WERI-Rb-1 (cell line): Measurements from ENCODE around the gene ZC3H12D.

Experiments
- DNase-seq: peaks from one replicate; pipeline ENCODE4 v3.0.0-alpha.2; 2020
- H3K27ac ChIP-seq: fragments of 250-450 bp; sonication (Bioruptor Pico); 2 replicates; pipeline ENCODE4 v1.5.1; 2020; ENCODE audit warnings: mild to moderate bottlenecking, moderate library complexity
- H3K27me3 ChIP-seq: fragments of 250-450 bp; sonication (Bioruptor Pico); 2 replicates; pipeline ENCODE4 v1.5.1; 2021; ENCODE audit warnings: mild to moderate bottlenecking, low read depth, moderate library complexity; ENCODE audit not compliant: insufficient read depth, severe bottlenecking
- H3K36me3 ChIP-seq: fragments of 250-450 bp; sonication (Bioruptor Pico); 2 replicates; pipeline ENCODE4 v1.5.1; 2020; ENCODE audit warnings: mild to moderate bottlenecking, moderate library complexity
- H3K4me3 ChIP-seq: 2 replicates; pipeline ENCODE4 v1.5.1; 2011; ENCODE audit warnings: low read depth, mild to moderate bottlenecking, control low read depth, low read length
- H3K9me3 ChIP-seq: fragments of 250-450 bp; sonication (Bioruptor Pico); 2 replicates; pipeline ENCODE4 v1.5.1; 2021; ENCODE audit warnings: mild to moderate bottlenecking, moderate library complexity; ENCODE audit not compliant: severe bottlenecking
- CTCF ChIP-seq: IDR thresholded peaks from 2 replicates; pipeline ENCODE4 v1.5.1; 2011; ENCODE audit warnings: low read depth, mild to moderate bottlenecking, control low read depth, inconsistent platforms, low read length

Gene ZC3H12D

GRCh38 chr6:149450679-149451375, 34.0 kb downstream of the ZC3H12D start:
- H3K9me3 ChIP-seq: no peaks in the 10 kb centered on the region
- TF ChIP-seq CTCF: no peak
- H3K27me3 ChIP-seq: no peaks in the 10 kb centered on the region
- H3K36me3 ChIP-seq: no peaks in the 10 kb centered on the region
- DNase-seq: no peak
- H3K4me3 ChIP-seq: no peak overlapping the region
- no peak overlapping the region for H3K27ac ChIP-seq

- H3K4me3 ChIP-seq: no peak overlapping the region
- no peaks in the 10 kb centered on the region for H3K27me3 ChIP-seq
- H3K36me3 ChIP-seq: no peaks in the 10 kb centered on the region
- no peak for TF ChIP-seq CTCF
- H3K27ac ChIP-seq: no peak overlapping the region
- no peak for DNase-seq
- no peaks in the 10 kb centered on the region for H3K9me3 ChIP-seq
Observed at GRCh38 chr6:149449831-149450678, 34.8 kb downstream of the ZC3H12D start.

GRCh38 chr6:149448821-149449453, 35.9 kb downstream of the ZC3H12D start:
- TF ChIP-seq CTCF: no peak
- no peaks in the 10 kb centered on the region for H3K9me3 ChIP-seq
- H3K27ac ChIP-seq: no peak overlapping the region
- no peak for DNase-seq
- no peaks in the 10 kb centered on the region for H3K36me3 ChIP-seq
- no peak overlapping the region for H3K4me3 ChIP-seq
- H3K27me3 ChIP-seq: no peaks in the 10 kb centered on the region

GRCh38 chr6:149446791-149447376, 37.9 kb downstream of the ZC3H12D start:
- DNase-seq: no peak
- TF ChIP-seq CTCF: no peak
- H3K4me3 ChIP-seq: no peak overlapping the region
- H3K9me3 ChIP-seq: no peaks in the 10 kb centered on the region
- H3K36me3 ChIP-seq: no peaks in the 10 kb centered on the region
- H3K27me3 ChIP-seq: no peaks in the 10 kb centered on the region
- H3K27ac ChIP-seq: no peak overlapping the region

GRCh38 chr6:149445573-149445972, 39.2 kb downstream of the ZC3H12D start:
- Histone ChIP-seq H3K9me3 (no peaks in the 10 kb centered on the region), H3K27me3 (no peaks in the 10 kb centered on the region), H3K36me3 (no peaks in the 10 kb centered on the region), H3K4me3 (no peak overlapping the region), H3K27ac (no peak overlapping the region)
- DNase-seq: no peak
- TF ChIP-seq CTCF: no peak
